Measurements from ENCODE around the gene INPP5D. TPM values are rescaled to one million over a fixed set of nuclear protein-coding genes. Genes with fewer than 3 reads are reported as not detected.

The INPP5D gene
- total and polyA plus RNA-seq, 2 donors (not counting 1 experiment from before 2014, with no cell fraction given) = 152 to 444 TPM

- Histone ChIP-seq H2AFZ (ENCODE audit: insufficient read depth, low read depth, low read length, poor library complexity, severe bottlenecking) (no peak overlapping the region), H3K9me3 (ENCODE audit: control extremely low read depth in 1 of 3, control insufficient read depth in 2 of 3, insufficient read depth in 1 of 3, low read length in 2 of 3) (no peaks in the 10 kb centered on the region), H3K4me2 (replicated peaks; ENCODE audit: low read depth, low read length, poor library complexity, severe bottlenecking) (no peak overlapping the region), H3K9ac (ENCODE audit: low read length) (no peak overlapping the region), H4K20me1 (ENCODE audit: control insufficient read depth, insufficient read depth, low read length, poor library complexity, severe bottlenecking) (peaks cover 48% of the 10 kb centered on the region), H3K4me1 (ENCODE audit: control insufficient read depth in 2 of 2, insufficient read depth in 2 of 2, low read length in 2 of 2) (no peaks in the 10 kb centered on the region), H3K4me3 (ENCODE audit: control extremely low read depth in 1 of 5, extremely low read depth in 1 of 5, insufficient read depth in 1 of 5, low read depth in 2 of 5, low read length in 4 of 5) (no peak overlapping the region), H3K27me3 (replicated peaks in 1 of 4; ENCODE audit: control extremely low read depth in 1 of 4, control insufficient read depth in 3 of 4, insufficient read depth in 4 of 4, low read length in 3 of 4) (no peaks in the 10 kb centered on the region), H3K79me2 (ENCODE audit: control insufficient read depth, insufficient read depth, low read length) (peaks cover 35% of the 10 kb centered on the region), H3K27ac (ENCODE audit: low read length in 2 of 2) (no peak overlapping the region), H3K36me3 (replicated peaks in 1 of 2; ENCODE audit: control extremely low read depth in 1 of 2, control insufficient read depth in 1 of 2, extremely low read depth in 1 of 2, insufficient read depth in 2 of 2, low read length in 1 of 2) (peaks cover 6 to 94% of the 10 kb centered on the region in 2 experiments)
- Mint-ChIP-seq H3K4me1 (peaks cover 3% of the 10 kb centered on the region), H3K27me3 (no peaks in the 10 kb centered on the region), H3K9me3 (ENCODE audit: insufficient read depth) (no peaks in the 10 kb centered on the region), H3K27ac (peak overlapping the region; percentile 3), H3K4me3 (no peak overlapping the region)
- WGBS (ENCODE audit: insufficient coverage) = 100% methylated on average over 5 of the region's 5 CpGs
- ChIA-PET POLR2A (no interaction called here), CTCF (interaction anchor here (0.6 kb wide), 1 partner anchor 331 kb away, joined by 4 read pairs; no protein-coding TSS in a partner anchor)
- ATAC-seq (ENCODE audit: low read depth) (no peak), DNase-seq (no peak)
- intact Hi-C loops (cut with micrococcal nuclease) = no loop called here
- TF ChIP-seq CTCF (IDR thresholded peaks at IDR 0.05) (no peak), EZH2 (IDR thresholded peaks at IDR 0.05; ENCODE audit: borderline replicate concordance, insufficient read depth, low read depth, low read length, poor library complexity, severe bottlenecking) (no peak)
Measured at GRCh38 chr2:233152541-233152940, 92.4 kb downstream of the INPP5D start.

- ATAC-seq (ENCODE audit: low read depth) (no peak), DNase-seq (no peak)
- no peaks in the 10 kb centered on the region for H3K4me1 ChIP-seq (ENCODE audit: control insufficient read depth in 2 of 2, insufficient read depth in 2 of 2, low read length in 2 of 2)
- Mint-ChIP-seq H3K4me1 (peaks cover 3% of the 10 kb centered on the region), H3K4me3 (no peak overlapping the region), H3K9me3 (ENCODE audit: insufficient read depth) (no peaks in the 10 kb centered on the region), H3K27me3 (no peaks in the 10 kb centered on the region), H3K27ac (peak overlapping the region; percentile 51)
- ChIA-PET CTCF (no interaction called here), POLR2A (no interaction called here)
- H3K9ac ChIP-seq (ENCODE audit: low read length) = no peak overlapping the region
- H3K36me3 ChIP-seq (replicated peaks in 1 of 2; ENCODE audit: control extremely low read depth in 1 of 2, control insufficient read depth in 1 of 2, extremely low read depth in 1 of 2, insufficient read depth in 2 of 2, low read length in 1 of 2) = peaks cover 7 to 94% of the 10 kb centered on the region in 2 experiments
- no peak overlapping the region for H3K27ac ChIP-seq (ENCODE audit: low read length in 2 of 2)
- H3K4me3 ChIP-seq (ENCODE audit: control extremely low read depth in 1 of 5, extremely low read depth in 1 of 5, insufficient read depth in 1 of 5, low read depth in 2 of 5, low read length in 4 of 5) = no peak overlapping the region
- no peaks in the 10 kb centered on the region for H3K27me3 ChIP-seq (replicated peaks in 1 of 4; ENCODE audit: control extremely low read depth in 1 of 4, control insufficient read depth in 3 of 4, insufficient read depth in 4 of 4, low read length in 3 of 4)
- H2AFZ ChIP-seq (ENCODE audit: insufficient read depth, low read depth, low read length, poor library complexity, severe bottlenecking) = no peak overlapping the region
- intact Hi-C loops (cut with micrococcal nuclease) = no loop called here
- H3K79me2 ChIP-seq (ENCODE audit: control insufficient read depth, insufficient read depth, low read length) = peaks cover 28% of the 10 kb centered on the region
- 89% methylated on average over 6 of the region's 9 CpGs for WGBS (ENCODE audit: insufficient coverage)
- H4K20me1 ChIP-seq (ENCODE audit: control insufficient read depth, insufficient read depth, low read length, poor library complexity, severe bottlenecking) = peaks cover 46% of the 10 kb centered on the region
- H3K4me2 ChIP-seq (replicated peaks; ENCODE audit: low read depth, low read length, poor library complexity, severe bottlenecking) = no peak overlapping the region
- no peak for TF ChIP-seq CTCF (IDR thresholded peaks at IDR 0.05)
- TF ChIP-seq EZH2 (IDR thresholded peaks at IDR 0.05; ENCODE audit: borderline replicate concordance, insufficient read depth, low read depth, low read length, poor library complexity, severe bottlenecking) = no peak
- H3K9me3 ChIP-seq (ENCODE audit: control extremely low read depth in 1 of 3, control insufficient read depth in 2 of 3, insufficient read depth in 1 of 3, low read length in 2 of 3) = no peaks in the 10 kb centered on the region
Measured at GRCh38 chr2:233153146-233153798, 93.1 kb downstream of the INPP5D start.
